HG03457 (cell line): Measurements from ENCODE around the gene FBXO5.
"Not testable (repeated sequence)": the region's sequence is repeated elsewhere in the genome, so short reads cannot be mapped to it uniquely, and the experiment has no call there.

Source experiments
- ATAC-seq: cut with Tn5 transposase; IDR thresholded peaks from one replicate; pipeline ENCODE4 v1.9.1; 2021; ENCODE audit warnings: moderate number of reproducible peaks; ENCODE audit not compliant: unreplicated experiment

Gene FBXO5

GRCh38 chr6:152982904-152983636 lies at the start of gene FBXO5:
Gene FBXO5 (minus strand): TSS chr6:152983041. CDS start chr6:152982959, 82 bp downstream.
- ATAC-seq = peak; percentile 82

- ATAC-seq = no peak
Observed at GRCh38 chr6:153032255-153032882, 49.5 kb upstream of the FBXO5 start.

- no peak for ATAC-seq
Observed at GRCh38 chr6:153031335-153031955, 48.6 kb upstream of the FBXO5 start.

- ATAC-seq = no peak
Observed at GRCh38 chr6:153028963-153029362, 46.1 kb upstream of the FBXO5 start.

GRCh38 chr6:153028286-153028685 lies 45.4 kb upstream of the FBXO5 start:
- no peak for ATAC-seq

GRCh38 chr6:153027480-153027879 lies 44.6 kb upstream of the FBXO5 start:
- no peak for ATAC-seq

- ATAC-seq = peak; percentile 3
Observed at GRCh38 chr6:153024709-153025017, 41.8 kb upstream of the FBXO5 start.

- ATAC-seq = peak; percentile 98
Observed at GRCh38 chr6:153023977-153024708, 41.3 kb upstream of the FBXO5 start.

GRCh38 chr6:153018355-153018754 lies 35.5 kb upstream of the FBXO5 start:
- no peak for ATAC-seq

- no peak for ATAC-seq
Observed at GRCh38 chr6:153016846-153017245, 34.0 kb upstream of the FBXO5 start.

GRCh38 chr6:153015094-153015640 lies 32.3 kb upstream of the FBXO5 start:
- no peak for ATAC-seq

- no peak for ATAC-seq
Observed at GRCh38 chr6:153013438-153013837, 30.6 kb upstream of the FBXO5 start.

GRCh38 chr6:153012856-153013255 lies 30.0 kb upstream of the FBXO5 start:
- no peak for ATAC-seq

GRCh38 chr6:153003366-153003690 lies 20.5 kb upstream of the FBXO5 start:
- ATAC-seq = no peak

- ATAC-seq = peak; percentile 97
Observed at GRCh38 chr6:153002613-153003365, 19.9 kb upstream of the FBXO5 start, which contains the start of gene MTRF1L. Gene MTRF1L (minus strand): TSS chr6:153002709. CDS start chr6:153002685, 24 bp downstream.

- peak; percentile 7 for ATAC-seq
Observed at GRCh38 chr6:153001767-153002612, 19.1 kb upstream of the FBXO5 start.

GRCh38 chr6:153000790-153001189 lies 17.9 kb upstream of the FBXO5 start:
- ATAC-seq = not testable (repeated sequence)

- ATAC-seq = no peak
Observed at GRCh38 chr6:153000243-153000642, 17.4 kb upstream of the FBXO5 start.

- ATAC-seq = not testable (repeated sequence)
Observed at GRCh38 chr6:152999538-152999937, 16.7 kb upstream of the FBXO5 start.

GRCh38 chr6:152993847-152994246 lies 11.0 kb upstream of the FBXO5 start:
- no peak for ATAC-seq
